ENCODE results near the gene TMEFF1. TPM values are rescaled to one million over a fixed set of nuclear protein-coding genes. Genes with fewer than 3 reads are reported as not detected.

Gene TMEFF1
- total and polyA plus RNA-seq, 2 experiments from 2014 or later: 0.34 to 0.43 TPM

- Histone ChIP-seq H3K9me3 (ENCODE audit: low read depth) (no peaks in the 10 kb centered on the region), H3K27me3 (replicated peaks; ENCODE audit: insufficient read depth) (no peaks in the 10 kb centered on the region), H3K27ac (no peak overlapping the region), H3F3A (ENCODE audit: insufficient read depth) (no peaks in the 10 kb centered on the region), H3K9ac (no peak overlapping the region), H3K4me1 (ENCODE audit: insufficient read depth) (no peaks in the 10 kb centered on the region), H3K4me3 (no peak overlapping the region), H3K36me3 (ENCODE audit: low read depth) (no peaks in the 10 kb centered on the region), H3K79me2 (ENCODE audit: insufficient read depth) (no peaks in the 10 kb centered on the region), H4K20me1 (ENCODE audit: insufficient read depth) (no peaks in the 10 kb centered on the region), H3K4me2 (ENCODE audit: unreplicated experiment) (no peak overlapping the region), H3K9me2 (ENCODE audit: insufficient read depth) (no peaks in the 10 kb centered on the region), H2AFZ (no peak overlapping the region)
- TF ChIP-seq EZH2phosphoT487 (IDR thresholded peaks at IDR 0.05; ENCODE audit: insufficient read depth, low read depth): no peak
- TF ChIP-seq EZH2 (IDR thresholded peaks at IDR 0.05; ENCODE audit: insufficient read depth, poor library complexity, severe bottlenecking): no peak
- whole genome bisulfite sequencing, 2 experiments (ENCODE audit: low coverage in 1 of 2, low lambda C conversion rate in 2 of 2, missing lambda C conversion rate in 2 of 2): 77 to 78% methylated on average over 4 of the region's 4 CpGs
- in situ Hi-C loops (cut with MboI): no loop called here
- no peak for DNase-seq
These were observed 61.5 kb downstream of the TMEFF1 start for GRCh38 chr9:100534401-100534800.

- 98% methylated on average over 12 of the region's 12 CpGs for WGBS, 2 experiments (ENCODE audit: low coverage in 1 of 2, low lambda C conversion rate in 2 of 2, missing lambda C conversion rate in 2 of 2)
- no peaks in the 10 kb centered on the region for H3K79me2 ChIP-seq (ENCODE audit: insufficient read depth)
- TF ChIP-seq EZH2phosphoT487 (IDR thresholded peaks at IDR 0.05; ENCODE audit: insufficient read depth, low read depth): no peak
- H3K36me3 ChIP-seq (ENCODE audit: low read depth): no peaks in the 10 kb centered on the region
- no peak for DNase-seq
- H3K9me3 ChIP-seq (ENCODE audit: low read depth): no peaks in the 10 kb centered on the region
- H3K4me1 ChIP-seq (ENCODE audit: insufficient read depth): no peaks in the 10 kb centered on the region
- no peaks in the 10 kb centered on the region for H4K20me1 ChIP-seq (ENCODE audit: insufficient read depth)
- H3K4me2 ChIP-seq (ENCODE audit: unreplicated experiment): no peak overlapping the region
- H3K4me3 ChIP-seq: no peak overlapping the region
- H2AFZ ChIP-seq: no peak overlapping the region
- in situ Hi-C loops (cut with MboI): no loop called here
- H3K27me3 ChIP-seq (replicated peaks; ENCODE audit: insufficient read depth): no peaks in the 10 kb centered on the region
- no peaks in the 10 kb centered on the region for H3F3A ChIP-seq (ENCODE audit: insufficient read depth)
- H3K9me2 ChIP-seq (ENCODE audit: insufficient read depth): no peaks in the 10 kb centered on the region
- no peak overlapping the region for H3K27ac ChIP-seq
- H3K9ac ChIP-seq: no peak overlapping the region
These were observed 67.4 kb downstream of the TMEFF1 start for GRCh38 chr9:100540327-100540726.

GRCh38 chr9:100549048-100549447 lies 76.1 kb downstream of the TMEFF1 start:
- no peaks in the 10 kb centered on the region for H3K36me3 ChIP-seq (ENCODE audit: low read depth)
- WGBS, 2 experiments (ENCODE audit: low coverage in 1 of 2, low lambda C conversion rate in 2 of 2, missing lambda C conversion rate in 2 of 2): 98 to 100% methylated on average over 5 of the region's 5 CpGs

GRCh38 chr9:100554935-100555401 lies 82.0 kb downstream of the TMEFF1 start:
- Histone ChIP-seq H3K36me3 (ENCODE audit: low read depth) (no peaks in the 10 kb centered on the region), H3K9ac (no peak overlapping the region), H3K79me2 (ENCODE audit: insufficient read depth) (no peaks in the 10 kb centered on the region), H3F3A (ENCODE audit: insufficient read depth) (no peaks in the 10 kb centered on the region), H3K4me2 (ENCODE audit: unreplicated experiment) (no peak overlapping the region), H3K27me3 (replicated peaks; ENCODE audit: insufficient read depth) (no peaks in the 10 kb centered on the region), H3K4me3 (no peak overlapping the region), H3K27ac (no peak overlapping the region), H3K9me2 (ENCODE audit: insufficient read depth) (no peaks in the 10 kb centered on the region; the same call in 1 of the 2 replicates), H2AFZ (no peak overlapping the region), H3K4me1 (ENCODE audit: insufficient read depth) (no peaks in the 10 kb centered on the region), H3K9me3 (ENCODE audit: low read depth) (no peaks in the 10 kb centered on the region), H4K20me1 (ENCODE audit: insufficient read depth) (no peaks in the 10 kb centered on the region)
- WGBS, 2 experiments (ENCODE audit: low coverage in 1 of 2, low lambda C conversion rate in 2 of 2, missing lambda C conversion rate in 2 of 2): 82 to 87% methylated on average over 2 of the region's 2 CpGs
- no peak for DNase-seq
- TF ChIP-seq EZH2phosphoT487 (IDR thresholded peaks at IDR 0.05; ENCODE audit: insufficient read depth, low read depth) (no peak), EZH2 (IDR thresholded peaks at IDR 0.05; ENCODE audit: insufficient read depth, poor library complexity, severe bottlenecking) (no peak)
- in situ Hi-C loops (cut with MboI): no loop called here

More at GRCh38 chr9:100549048-100549447, 76.1 kb downstream of the TMEFF1 start:
- H3K4me1 ChIP-seq (ENCODE audit: insufficient read depth): no peaks in the 10 kb centered on the region
- H3K27ac ChIP-seq: no peak overlapping the region
- no peak for TF ChIP-seq EZH2phosphoT487 (IDR thresholded peaks at IDR 0.05; ENCODE audit: insufficient read depth, low read depth)
- no peak for TF ChIP-seq EZH2 (IDR thresholded peaks at IDR 0.05; ENCODE audit: insufficient read depth, poor library complexity, severe bottlenecking)
- no peak overlapping the region for H2AFZ ChIP-seq
- H3K4me2 ChIP-seq (ENCODE audit: unreplicated experiment): no peak overlapping the region
- H4K20me1 ChIP-seq (ENCODE audit: insufficient read depth): no peaks in the 10 kb centered on the region
- no peak overlapping the region for H3K4me3 ChIP-seq
- H3K27me3 ChIP-seq (replicated peaks; ENCODE audit: insufficient read depth): no peaks in the 10 kb centered on the region
- in situ Hi-C loops (cut with MboI): no loop called here
- no peaks in the 10 kb centered on the region for H3F3A ChIP-seq (ENCODE audit: insufficient read depth)
- H3K9ac ChIP-seq: no peak overlapping the region
- no peaks in the 10 kb centered on the region for H3K9me3 ChIP-seq (ENCODE audit: low read depth)
- no peak for DNase-seq
- no peaks in the 10 kb centered on the region for H3K9me2 ChIP-seq (ENCODE audit: insufficient read depth)
- no peaks in the 10 kb centered on the region for H3K79me2 ChIP-seq (ENCODE audit: insufficient read depth)

GRCh38 chr9:100555471-100555870 lies 82.5 kb downstream of the TMEFF1 start:
- in situ Hi-C loops (cut with MboI): no loop called here
- no peak for DNase-seq
- Histone ChIP-seq H3K4me2 (ENCODE audit: unreplicated experiment) (no peak overlapping the region), H3F3A (ENCODE audit: insufficient read depth) (no peaks in the 10 kb centered on the region), H3K9me2 (ENCODE audit: insufficient read depth) (no peaks in the 10 kb centered on the region; the same call in 1 of the 2 replicates), H3K27me3 (replicated peaks; ENCODE audit: insufficient read depth) (no peaks in the 10 kb centered on the region), H3K79me2 (ENCODE audit: insufficient read depth) (no peaks in the 10 kb centered on the region), H3K9me3 (ENCODE audit: low read depth) (no peaks in the 10 kb centered on the region), H3K36me3 (ENCODE audit: low read depth) (no peaks in the 10 kb centered on the region), H3K9ac (no peak overlapping the region), H3K27ac (no peak overlapping the region), H2AFZ (no peak overlapping the region), H3K4me3 (no peak overlapping the region), H4K20me1 (ENCODE audit: insufficient read depth) (no peaks in the 10 kb centered on the region), H3K4me1 (ENCODE audit: insufficient read depth) (no peaks in the 10 kb centered on the region)
- TF ChIP-seq EZH2 (IDR thresholded peaks at IDR 0.05; ENCODE audit: insufficient read depth, poor library complexity, severe bottlenecking) (no peak), EZH2phosphoT487 (IDR thresholded peaks at IDR 0.05; ENCODE audit: insufficient read depth, low read depth) (no peak)
- 44 to 68% methylated on average over 1 of the region's 1 CpG for WGBS, 2 experiments (ENCODE audit: low coverage in 1 of 2, low lambda C conversion rate in 2 of 2, missing lambda C conversion rate in 2 of 2)

All from GM23248 (cell line).